ENCODE results near the gene ING2.

DNA sequence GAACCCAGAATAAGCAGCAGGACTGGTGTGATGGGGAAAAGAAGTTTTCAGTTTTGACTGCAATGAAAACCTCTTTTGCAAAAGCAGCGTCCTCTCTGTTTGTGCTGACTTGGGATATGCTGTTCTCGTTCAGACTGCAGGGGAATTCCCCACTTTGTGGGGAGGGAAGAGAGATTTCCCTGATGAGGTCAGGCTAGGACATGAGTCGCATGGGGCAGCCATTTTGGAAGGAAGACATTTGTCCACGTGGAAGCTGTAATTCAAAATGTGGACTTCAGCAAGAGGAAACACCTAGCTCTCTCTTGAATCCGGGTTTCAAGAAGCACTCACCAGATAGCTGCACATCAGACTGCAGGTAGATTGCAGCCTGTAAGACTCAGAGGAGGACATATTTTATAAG, 39.3 kb downstream of the ING2 start:
- no peak for TF ChIP-seq CTCF (IDR thresholded peaks at IDR 0.05; ENCODE audit: poor library complexity)
- no peak for TF ChIP-seq EZH2 (IDR thresholded peaks at IDR 0.05; ENCODE audit: borderline replicate concordance)

All from hepatocyte (in vitro differentiated cells).